Astrocyte (in vitro differentiated cells and primary cell): Measurements from ENCODE around the gene NECTIN1. TPM values are rescaled to one million over a fixed set of nuclear protein-coding genes. Genes with fewer than 3 reads are reported as not detected.

Experiments used
- DNase-seq: peaks from one replicate; pipeline ENCODE4 v3.0.0-alpha.2; 2010; ENCODE audit warnings: low read depth
- FAIRE-seq: peaks from 2 replicates; lab custom pipeline; 2011; peaks lifted over from hg19 to GRCh38; lab: Jason Lieb, UNC
- H2AFZ ChIP-seq: 2 replicates; pipeline ENCODE4 v1.6.0; 2012; ENCODE audit warnings: low read depth, low read length, inconsistent platforms
- H3K27ac ChIP-seq: 2 replicates; pipeline ENCODE4 v1.5.1; 2011; ENCODE audit warnings: low read depth, low read length, inconsistent platforms
- H3K27me3 ChIP-seq: 2 replicates; pipeline ENCODE4 v1.6.0; 2011; ENCODE audit warnings: low read length, inconsistent platforms; ENCODE audit not compliant: insufficient read depth
- H3K36me3 ChIP-seq: 2 replicates; pipeline ENCODE4 v1.5.1; 2011; ENCODE audit warnings: low read length, inconsistent platforms; ENCODE audit not compliant: insufficient read depth
- H3K4me1 ChIP-seq: 2 replicates; pipeline ENCODE4 v1.5.1; 2011; ENCODE audit warnings: low read length, inconsistent platforms; ENCODE audit not compliant: insufficient read depth
- H3K4me2 ChIP-seq: 2 replicates; pipeline ENCODE4 v1.6.0; 2012; ENCODE audit warnings: low read length, inconsistent platforms
- H3K4me3 ChIP-seq: 2 replicates; pipeline ENCODE4 v1.5.1; 2011; ENCODE audit warnings: low read depth, mild to moderate bottlenecking, low read length, inconsistent platforms; ENCODE audit not compliant: insufficient read depth
- H3K79me2 ChIP-seq: 2 replicates; pipeline ENCODE4 v1.6.0; 2012; ENCODE audit warnings: mild to moderate bottlenecking, low read length, inconsistent platforms; ENCODE audit not compliant: insufficient read depth
- H3K9ac ChIP-seq: 2 replicates; pipeline ENCODE4 v1.6.0; 2012; ENCODE audit warnings: mild to moderate bottlenecking, low read length, inconsistent platforms
- H3K9me3 ChIP-seq: 2 replicates; pipeline ENCODE4 v1.5.1; 2012; ENCODE audit warnings: low read depth, mild to moderate bottlenecking, low read length, inconsistent platforms; ENCODE audit not compliant: insufficient read depth
- H4K20me1 ChIP-seq: 2 replicates; pipeline ENCODE4 v1.6.0; 2012; ENCODE audit warnings: low read length, inconsistent platforms; ENCODE audit not compliant: insufficient read depth
- H3K27ac Mint-ChIP-seq: one replicate; pipeline ENCODE4 v1.8.0; 2021; ENCODE audit warnings: mild to moderate bottlenecking, mixed read lengths; ENCODE audit not compliant: unreplicated experiment
- H3K27me3 Mint-ChIP-seq: one replicate; pipeline ENCODE4 v1.8.0; 2021; ENCODE audit warnings: low read depth, mixed read lengths; ENCODE audit not compliant: unreplicated experiment
- H3K36me3 Mint-ChIP-seq: one replicate; pipeline ENCODE4 v1.8.0; 2021; ENCODE audit warnings: low read depth, mixed read lengths; ENCODE audit not compliant: unreplicated experiment
- H3K4me1 Mint-ChIP-seq: one replicate; pipeline ENCODE4 v1.8.0; 2021; ENCODE audit warnings: low read depth, mixed read lengths; ENCODE audit not compliant: unreplicated experiment
- H3K4me3 Mint-ChIP-seq: one replicate; pipeline ENCODE4 v1.8.0; 2021; ENCODE audit warnings: mild to moderate bottlenecking, moderate library complexity, mixed read lengths; ENCODE audit not compliant: unreplicated experiment
- H3K9me3 Mint-ChIP-seq: one replicate; pipeline ENCODE4 v1.8.0; 2021; ENCODE audit warnings: mild to moderate bottlenecking, mixed read lengths; ENCODE audit not compliant: unreplicated experiment
- EZH2 ChIP-seq: IDR thresholded peaks from 2 replicates; pipeline ENCODE4 v1.6.1; 2012; ENCODE audit warnings: mild to moderate bottlenecking, low read length, inconsistent platforms; ENCODE audit not compliant: insufficient read depth
- total RNA-seq: library from RNA; stranded (reverse); gene quantifications from 2 replicates; pipeline ENCODE4 v1.2.1, GENCODE V29; 2021
- TF ChIP-seq, protein P1 (sequence below): IDR thresholded peaks from 2 replicates; pipeline ENCODE4 v1.5.1; 2011; ENCODE audit warnings: low read depth, mild to moderate bottlenecking, inconsistent platforms, low read length, moderate library complexity; ENCODE audit not compliant: insufficient read depth

NECTIN1 gene
- total RNA-seq, 1 donor from 2014 or later = 17.7 TPM

DNA sequence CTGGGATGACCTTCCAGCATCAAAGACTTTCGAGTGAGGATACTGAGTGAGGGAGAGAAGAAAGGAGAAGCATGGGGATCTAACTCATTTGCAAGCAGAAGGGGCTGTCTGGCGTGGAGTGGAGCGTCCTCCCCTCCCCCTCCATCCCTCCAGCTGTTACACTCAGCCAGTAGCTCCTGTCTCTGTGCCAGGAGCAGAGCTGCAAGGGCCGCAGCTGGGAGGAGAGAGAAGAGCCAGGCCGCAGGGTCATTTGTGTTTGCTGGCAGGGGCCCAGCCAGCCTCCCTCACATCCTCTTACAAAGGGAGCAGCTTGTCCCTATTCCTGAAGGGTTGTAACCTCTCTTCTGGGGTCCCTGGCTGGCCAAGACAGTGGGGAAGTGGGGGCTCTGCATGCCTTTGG lies 57.9 kb downstream of the NECTIN1 start:
- no peaks in the 10 kb centered on the region for H3K79me2 ChIP-seq
- Mint-ChIP-seq H3K9me3 (peaks cover 5% of the 10 kb centered on the region), H3K27ac (no peak overlapping the region), H3K36me3 (peaks cover 16% of the 10 kb centered on the region), H3K27me3 (peaks cover 46% of the 10 kb centered on the region), H3K4me3 (no peak overlapping the region), H3K4me1 (peaks cover 6% of the 10 kb centered on the region)
- H3K4me1 ChIP-seq = peaks cover 13% of the 10 kb centered on the region
- H3K4me2 ChIP-seq = peak overlapping the region; percentile 61
- no peak overlapping the region for H3K27ac ChIP-seq
- no peaks in the 10 kb centered on the region for H3K27me3 ChIP-seq
- no peak for FAIRE-seq
- peaks cover 6% of the 10 kb centered on the region for H4K20me1 ChIP-seq
- DNase-seq = peak; percentile 71
- no peaks in the 10 kb centered on the region for H3K36me3 ChIP-seq
- H3K9me3 ChIP-seq = no peaks in the 10 kb centered on the region
- H2AFZ ChIP-seq = peak overlapping the region; percentile 14
- H3K9ac ChIP-seq = no peak overlapping the region
- TF ChIP-seq EZH2 = no peak
- TF ChIP-seq, protein P1, sequence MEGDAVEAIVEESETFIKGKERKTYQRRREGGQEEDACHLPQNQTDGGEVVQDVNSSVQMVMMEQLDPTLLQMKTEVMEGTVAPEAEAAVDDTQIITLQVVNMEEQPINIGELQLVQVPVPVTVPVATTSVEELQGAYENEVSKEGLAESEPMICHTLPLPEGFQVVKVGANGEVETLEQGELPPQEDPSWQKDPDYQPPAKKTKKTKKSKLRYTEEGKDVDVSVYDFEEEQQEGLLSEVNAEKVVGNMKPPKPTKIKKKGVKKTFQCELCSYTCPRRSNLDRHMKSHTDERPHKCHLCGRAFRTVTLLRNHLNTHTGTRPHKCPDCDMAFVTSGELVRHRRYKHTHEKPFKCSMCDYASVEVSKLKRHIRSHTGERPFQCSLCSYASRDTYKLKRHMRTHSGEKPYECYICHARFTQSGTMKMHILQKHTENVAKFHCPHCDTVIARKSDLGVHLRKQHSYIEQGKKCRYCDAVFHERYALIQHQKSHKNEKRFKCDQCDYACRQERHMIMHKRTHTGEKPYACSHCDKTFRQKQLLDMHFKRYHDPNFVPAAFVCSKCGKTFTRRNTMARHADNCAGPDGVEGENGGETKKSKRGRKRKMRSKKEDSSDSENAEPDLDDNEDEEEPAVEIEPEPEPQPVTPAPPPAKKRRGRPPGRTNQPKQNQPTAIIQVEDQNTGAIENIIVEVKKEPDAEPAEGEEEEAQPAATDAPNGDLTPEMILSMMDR = no peak
- no peak overlapping the region for H3K4me3 ChIP-seq

- H3K27ac Mint-ChIP-seq = no peak overlapping the region
- no peak for FAIRE-seq
- H3K9me3 ChIP-seq = no peaks in the 10 kb centered on the region
Observed at GRCh38 chr11:119669487-119669886, 59.5 kb downstream of the NECTIN1 start.

GRCh38 chr11:119668676-119669075 lies 60.3 kb downstream of the NECTIN1 start:
- Histone ChIP-seq H3K27me3 (no peaks in the 10 kb centered on the region), H3K27ac (no peak overlapping the region), H3K4me1 (peaks cover 12% of the 10 kb centered on the region), H3K9me3 (no peaks in the 10 kb centered on the region), H4K20me1 (peaks cover 10% of the 10 kb centered on the region), H3K36me3 (no peaks in the 10 kb centered on the region), H3K4me3 (no peak overlapping the region), H3K9ac (no peak overlapping the region), H2AFZ (no peak overlapping the region), H3K79me2 (no peaks in the 10 kb centered on the region), H3K4me2 (no peak overlapping the region)
- Mint-ChIP-seq H3K4me1 (peaks cover 8% of the 10 kb centered on the region), H3K4me3 (no peak overlapping the region), H3K27me3 (peaks cover 35% of the 10 kb centered on the region), H3K9me3 (peaks cover 5% of the 10 kb centered on the region), H3K27ac (no peak overlapping the region), H3K36me3 (peaks cover 7% of the 10 kb centered on the region)
- DNase-seq (no peak), FAIRE-seq (no peak)
- no peak for TF ChIP-seq EZH2
- TF ChIP-seq, protein P1 = no peak

More at GRCh38 chr11:119669487-119669886, 59.5 kb downstream of the NECTIN1 start:
- H3K27me3 Mint-ChIP-seq = peaks cover 41% of the 10 kb centered on the region
- Histone ChIP-seq H3K4me2 (no peak overlapping the region), H3K4me3 (no peak overlapping the region), H4K20me1 (peaks cover 10% of the 10 kb centered on the region), H3K27me3 (no peaks in the 10 kb centered on the region), H2AFZ (no peak overlapping the region), H3K9ac (no peak overlapping the region), H3K36me3 (no peaks in the 10 kb centered on the region), H3K27ac (no peak overlapping the region), H3K79me2 (no peaks in the 10 kb centered on the region), H3K4me1 (peaks cover 12% of the 10 kb centered on the region)
- peaks cover 6% of the 10 kb centered on the region for H3K4me1 Mint-ChIP-seq
- no peak for TF ChIP-seq EZH2
- TF ChIP-seq, protein P1 = no peak
- DNase-seq = no peak
- no peak overlapping the region for H3K4me3 Mint-ChIP-seq
- peaks cover 10% of the 10 kb centered on the region for H3K36me3 Mint-ChIP-seq
- peaks cover 5% of the 10 kb centered on the region for H3K9me3 Mint-ChIP-seq
